ENCODE data around the gene TNFSF18.

DNA sequence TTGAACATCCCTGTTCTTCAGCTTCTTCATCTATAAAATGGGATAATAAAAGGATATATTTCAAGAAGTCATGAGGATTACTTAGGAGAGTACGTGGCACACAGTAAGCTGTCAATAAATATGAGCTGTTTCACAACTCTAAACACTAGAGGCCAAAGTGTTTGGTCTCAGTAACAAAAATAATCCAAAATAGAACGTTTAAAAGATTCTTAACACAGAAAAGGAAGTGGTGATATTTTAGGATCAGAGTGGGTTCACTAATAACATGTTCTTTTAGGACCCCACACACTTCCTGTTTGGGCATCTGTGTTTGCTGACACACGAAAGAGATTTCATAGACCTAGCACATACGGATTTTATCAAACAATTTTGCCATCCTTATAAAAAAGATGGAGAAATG, 32.9 kb downstream of the TNFSF18 start:
- TF ChIP-seq, protein P1, sequence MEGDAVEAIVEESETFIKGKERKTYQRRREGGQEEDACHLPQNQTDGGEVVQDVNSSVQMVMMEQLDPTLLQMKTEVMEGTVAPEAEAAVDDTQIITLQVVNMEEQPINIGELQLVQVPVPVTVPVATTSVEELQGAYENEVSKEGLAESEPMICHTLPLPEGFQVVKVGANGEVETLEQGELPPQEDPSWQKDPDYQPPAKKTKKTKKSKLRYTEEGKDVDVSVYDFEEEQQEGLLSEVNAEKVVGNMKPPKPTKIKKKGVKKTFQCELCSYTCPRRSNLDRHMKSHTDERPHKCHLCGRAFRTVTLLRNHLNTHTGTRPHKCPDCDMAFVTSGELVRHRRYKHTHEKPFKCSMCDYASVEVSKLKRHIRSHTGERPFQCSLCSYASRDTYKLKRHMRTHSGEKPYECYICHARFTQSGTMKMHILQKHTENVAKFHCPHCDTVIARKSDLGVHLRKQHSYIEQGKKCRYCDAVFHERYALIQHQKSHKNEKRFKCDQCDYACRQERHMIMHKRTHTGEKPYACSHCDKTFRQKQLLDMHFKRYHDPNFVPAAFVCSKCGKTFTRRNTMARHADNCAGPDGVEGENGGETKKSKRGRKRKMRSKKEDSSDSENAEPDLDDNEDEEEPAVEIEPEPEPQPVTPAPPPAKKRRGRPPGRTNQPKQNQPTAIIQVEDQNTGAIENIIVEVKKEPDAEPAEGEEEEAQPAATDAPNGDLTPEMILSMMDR (IDR thresholded peaks at IDR 0.05; ENCODE audit: low read length): no peak
- no peak for TF ChIP-seq EZH2 (optimal IDR thresholded peaks at IDR 0.05; ENCODE audit: low read depth, low read length)
- no peak for TF ChIP-seq EZH2phosphoT487 (IDR thresholded peaks at IDR 0.05; ENCODE audit: low read length)
